GM19240 (cell line): ENCODE data around the gene DNPH1.

Source experiments
- DNase-seq: peaks from one replicate; pipeline ENCODE4 v3.0.0; 2011; ENCODE audit warnings: low spot score; ENCODE audit not compliant: insufficient read length

The DNPH1 gene

DNA sequence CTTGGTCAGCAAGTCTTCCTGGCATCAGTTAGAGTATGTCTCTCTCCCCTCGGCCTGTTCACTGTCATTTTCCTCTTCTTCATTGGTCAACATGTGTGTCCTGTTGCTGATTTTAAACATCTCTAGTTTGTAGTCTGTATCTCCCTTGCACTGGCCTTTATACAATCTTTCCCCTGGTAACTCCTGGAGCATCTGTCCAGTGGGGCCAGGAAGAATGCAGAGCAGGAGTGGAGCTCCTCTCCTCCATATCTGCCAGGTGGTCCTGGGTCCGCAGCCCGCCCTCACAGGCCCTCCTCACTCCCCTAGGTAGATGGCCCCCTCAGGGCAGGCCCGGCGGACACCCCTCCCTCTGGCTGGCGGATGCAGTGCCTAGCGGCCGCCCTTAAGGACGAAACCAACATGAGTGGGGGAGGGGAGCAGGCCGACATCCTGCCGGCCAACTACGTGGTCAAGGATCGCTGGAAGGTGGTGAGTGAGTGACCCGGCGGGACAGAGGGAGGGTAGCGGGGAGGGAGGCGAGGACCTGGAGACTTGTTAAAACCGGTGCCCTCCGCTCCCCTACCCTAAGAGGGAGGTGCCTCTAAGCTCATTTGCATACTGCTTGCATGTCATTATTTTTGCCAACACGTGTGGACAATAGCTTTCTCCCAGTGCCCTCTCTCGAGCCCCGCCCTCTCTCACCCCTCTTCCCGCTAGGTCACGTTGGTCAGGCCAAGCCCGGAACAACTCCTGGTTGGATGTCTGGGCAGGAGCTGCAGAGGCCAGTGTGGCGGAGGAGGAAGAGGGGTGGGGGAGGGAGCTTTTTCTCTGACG lies 17.2 kb upstream of the DNPH1 start:
- no peak for DNase-seq

DNA sequence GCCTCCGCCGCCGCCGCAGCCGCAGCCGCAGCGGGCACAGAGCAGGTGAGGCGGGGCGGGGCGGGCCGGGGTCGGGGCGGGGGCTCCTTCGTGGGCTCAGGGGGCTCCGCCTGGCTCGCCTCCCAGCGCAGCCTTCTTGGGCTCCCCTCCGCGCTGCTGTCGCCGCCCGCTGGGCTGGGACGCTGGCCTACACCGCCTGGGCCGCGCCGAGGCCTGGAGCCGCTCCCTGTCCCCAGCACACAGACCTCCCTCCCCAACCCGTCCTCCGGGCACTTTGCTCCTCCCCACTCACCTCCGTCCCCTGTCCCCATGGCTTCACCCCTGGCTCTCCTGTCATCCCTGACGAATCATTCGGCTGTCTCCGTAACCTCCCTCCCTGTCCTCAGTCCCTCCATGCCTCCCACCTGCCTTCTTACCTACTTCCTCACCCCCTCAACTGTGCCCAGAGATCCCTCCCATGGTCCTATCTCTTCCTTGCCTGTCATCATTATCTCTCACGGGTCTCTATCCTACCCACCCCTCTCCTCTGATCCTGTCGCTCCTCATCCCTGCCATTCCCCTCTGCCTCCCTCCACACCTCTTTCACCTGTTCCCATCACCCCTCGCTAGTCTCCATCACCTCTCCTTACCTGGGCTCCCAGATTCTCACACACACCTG lies 14.5 kb upstream of the DNPH1 start:
- no peak for DNase-seq

DNA sequence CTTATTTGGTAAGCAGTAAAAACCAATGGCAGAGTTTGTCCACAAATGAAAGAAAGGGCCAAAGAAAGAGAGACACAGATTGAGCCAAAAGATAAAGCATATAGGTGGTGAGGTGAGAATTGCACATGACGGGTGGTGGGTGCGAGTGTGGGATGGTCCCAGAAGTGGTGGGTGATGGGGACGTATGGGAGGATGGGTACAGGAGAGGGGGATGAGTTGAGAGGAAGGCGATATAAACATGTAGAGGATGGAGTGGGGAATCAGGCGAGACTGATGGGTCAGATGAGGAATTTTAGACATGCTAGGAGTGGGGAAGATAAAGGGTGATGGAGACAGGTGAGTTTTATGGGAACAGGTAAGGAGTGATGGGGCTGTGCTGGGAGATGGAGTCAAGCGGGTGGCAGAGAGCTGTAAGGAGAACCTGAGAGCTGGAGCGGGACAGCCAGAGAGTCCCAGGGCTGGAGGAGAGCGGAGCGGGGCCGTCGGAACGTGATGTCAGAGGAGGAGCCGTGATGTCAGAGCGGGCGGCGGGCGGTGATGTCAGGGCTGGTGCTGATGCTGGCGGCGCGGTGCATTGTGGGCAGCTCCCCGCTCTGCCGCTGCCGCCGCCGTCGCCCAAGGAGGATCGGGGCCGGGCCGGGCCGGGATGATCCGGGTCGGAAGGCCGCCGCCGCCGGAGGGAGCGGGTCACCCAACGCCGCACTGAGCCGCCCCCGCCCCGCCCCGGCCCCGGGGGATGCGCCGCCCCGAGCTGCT lies 13.8 kb upstream of the DNPH1 start, which contains the start of gene TTBK1:
TTBK1 (plus strand) TSS at position 574 of the 756 bp plus-strand sequence. CDS start 3,180 bp downstream, outside the sequence.
- DNase-seq, result no peak

DNA sequence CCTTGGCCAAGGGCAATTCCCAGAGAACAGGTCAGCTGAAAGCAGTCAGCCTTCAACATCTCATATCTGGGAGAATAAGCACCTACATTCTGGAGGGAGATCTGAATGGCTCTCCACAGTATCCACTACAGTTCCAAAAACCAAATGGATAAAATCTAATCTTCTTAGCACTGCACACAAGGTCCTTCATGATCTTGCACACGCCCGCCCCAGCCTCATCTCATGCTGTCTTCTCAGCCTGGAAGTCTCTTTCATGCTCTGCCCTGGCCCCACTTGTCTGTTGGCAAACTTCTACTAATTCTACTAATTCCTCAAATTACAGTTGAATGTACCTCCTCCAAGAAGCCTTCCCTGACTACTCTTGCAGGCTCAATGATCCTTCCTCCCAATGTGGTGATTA lies 12.2 kb upstream of the DNPH1 start:
- no peak for DNase-seq

DNA sequence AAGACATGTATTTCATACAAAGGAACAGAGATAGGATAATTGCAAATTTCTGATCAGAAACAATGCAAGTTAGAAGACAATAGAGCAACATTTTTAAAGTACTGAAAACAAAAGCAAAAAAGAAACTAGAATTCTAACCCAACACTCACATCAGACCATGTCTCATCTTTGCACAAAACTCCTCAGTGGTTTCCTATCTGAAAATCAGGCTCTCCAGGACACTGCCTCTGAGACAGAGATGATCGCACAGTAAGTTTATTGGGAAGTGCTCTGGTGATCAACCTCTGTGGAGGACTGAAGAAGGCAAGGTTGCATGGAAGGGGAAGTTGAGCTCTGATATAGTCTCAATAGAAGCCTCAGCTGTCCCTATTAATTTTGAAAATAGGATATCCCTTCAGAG lies 11.7 kb upstream of the DNPH1 start:
- DNase-seq, result no peak

DNA sequence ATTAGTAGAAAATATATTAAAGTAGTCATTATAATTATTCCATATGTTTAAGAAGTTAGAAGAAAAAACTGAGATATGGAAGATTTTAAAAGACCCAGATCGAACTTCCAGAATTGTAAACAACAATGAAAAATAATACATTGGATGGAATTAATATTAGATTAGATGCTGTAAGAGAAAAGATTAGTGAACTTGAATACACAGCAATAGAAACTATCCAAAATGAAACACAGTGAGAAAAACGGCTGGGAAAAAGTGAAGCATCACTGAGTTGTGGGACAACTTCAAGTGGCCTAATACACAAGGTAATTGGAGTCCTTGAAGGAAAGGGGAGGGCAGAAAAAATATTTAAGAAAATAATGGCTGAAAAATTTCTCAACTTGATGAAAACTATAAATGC lies 9.8 kb upstream of the DNPH1 start:
- DNase-seq, result no peak

DNA sequence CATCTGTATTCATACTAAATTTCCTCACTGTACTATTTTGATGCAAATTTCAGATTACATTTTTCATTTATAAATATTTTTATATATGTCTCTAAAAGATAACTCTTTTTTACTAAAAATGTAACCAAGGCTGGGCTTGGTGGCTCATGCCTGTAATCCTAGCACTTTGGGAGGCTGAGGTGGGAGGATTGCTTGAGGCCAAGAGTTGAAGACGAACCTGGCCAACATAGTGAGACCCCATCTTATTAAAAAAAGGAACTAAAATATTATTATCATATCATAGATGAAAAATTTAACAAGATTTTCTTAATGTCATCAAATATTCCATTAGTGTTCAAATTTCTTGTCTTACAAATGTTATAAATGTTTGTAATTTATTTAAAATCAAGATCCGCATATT lies 6.6 kb upstream of the DNPH1 start:
- no peak for DNase-seq

DNA sequence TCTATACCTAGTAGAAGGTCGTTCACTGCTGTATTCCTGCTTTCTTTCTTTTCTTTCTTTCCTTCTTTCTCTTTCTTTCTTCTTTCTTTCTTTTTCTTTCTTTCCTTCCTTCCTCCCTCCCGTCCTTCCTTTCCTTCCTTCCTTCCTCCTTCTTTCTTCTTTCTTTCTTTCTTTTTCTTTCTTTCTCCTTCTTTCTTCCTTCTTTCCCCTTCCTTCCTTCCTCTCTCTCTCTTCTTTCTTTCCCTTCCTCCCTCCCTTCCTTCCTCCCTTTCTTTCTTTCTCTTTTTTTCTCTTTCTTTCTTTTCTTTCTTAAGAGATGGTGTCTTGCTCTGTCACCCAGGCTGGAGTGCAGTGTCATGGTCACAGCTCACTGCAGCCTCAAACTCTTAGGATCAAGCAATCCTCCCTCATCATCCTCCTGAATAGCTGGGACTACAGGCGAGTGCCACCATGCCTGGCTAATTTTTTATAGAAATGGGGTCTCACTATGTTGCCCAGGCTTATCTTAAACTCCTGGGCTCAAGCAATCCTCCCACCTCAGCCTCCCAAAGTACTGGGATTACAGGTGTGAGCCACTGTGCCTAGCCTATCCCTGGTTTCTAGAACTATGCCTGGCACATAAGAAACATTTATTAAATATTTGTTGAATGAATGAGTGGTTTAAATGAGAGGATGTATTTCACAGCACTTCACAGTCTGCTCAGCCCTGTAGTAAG lies 2.6 kb upstream of the DNPH1 start:
- no peak for DNase-seq

DNA sequence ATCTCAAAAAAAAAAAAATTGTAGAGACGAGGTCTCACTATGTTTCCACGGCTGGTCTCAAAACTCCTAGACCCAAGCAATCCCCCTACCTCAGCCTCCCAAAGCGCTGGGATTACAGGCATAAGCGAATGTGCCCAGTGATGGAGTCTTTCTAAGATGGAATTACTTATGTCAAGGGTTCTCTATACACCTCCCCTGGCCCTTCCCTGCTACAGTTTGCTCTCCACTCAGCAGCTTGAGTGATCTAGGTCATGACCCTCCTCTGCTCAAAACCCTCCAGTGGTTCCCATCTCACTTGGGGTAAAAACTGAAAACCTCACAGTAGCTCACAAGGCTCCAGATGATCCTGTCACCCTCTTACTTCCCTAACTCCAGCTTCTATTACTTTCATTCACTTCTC lies 1.8 kb upstream of the DNPH1 start:
- DNase-seq, result no peak

DNA sequence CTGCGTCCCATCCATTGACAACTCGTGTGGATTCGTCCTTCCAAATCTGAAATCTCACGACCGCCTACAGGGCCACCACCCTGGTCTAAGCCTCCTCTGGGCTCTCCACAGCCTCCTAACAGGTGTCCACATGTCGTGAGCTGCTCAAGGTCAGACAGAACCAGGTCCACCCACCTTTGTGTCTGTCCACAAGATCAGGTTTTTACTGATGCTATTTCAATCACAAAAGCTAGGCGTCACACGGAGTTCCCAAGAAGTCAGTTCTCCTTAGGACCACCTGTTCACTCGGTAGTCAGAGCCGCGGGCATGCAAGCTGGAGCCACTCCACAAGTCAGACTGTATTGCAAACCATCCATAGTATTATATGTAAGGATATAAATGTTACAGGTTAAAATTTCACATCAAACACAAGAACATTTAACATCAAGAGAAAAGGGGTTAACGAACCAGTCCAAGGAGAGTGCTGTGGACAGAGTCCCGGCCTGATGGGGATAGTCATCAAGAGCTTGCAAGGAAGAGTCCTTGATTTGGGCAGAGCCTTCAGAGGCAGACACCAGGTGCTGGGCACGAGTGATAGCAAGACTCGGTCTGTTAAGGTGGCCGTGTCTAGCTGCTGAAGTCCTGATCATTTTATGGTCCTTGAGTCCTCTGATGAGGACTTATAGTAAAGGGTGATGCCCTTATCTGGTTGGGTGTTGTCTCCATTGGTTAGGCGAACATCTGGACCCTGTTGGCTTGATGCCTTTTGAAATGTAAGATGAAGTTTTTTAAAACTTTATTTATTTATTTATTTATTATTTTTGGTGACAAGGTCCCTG lies 731 bp upstream of the DNPH1 start:
- no peak for DNase-seq

DNA sequence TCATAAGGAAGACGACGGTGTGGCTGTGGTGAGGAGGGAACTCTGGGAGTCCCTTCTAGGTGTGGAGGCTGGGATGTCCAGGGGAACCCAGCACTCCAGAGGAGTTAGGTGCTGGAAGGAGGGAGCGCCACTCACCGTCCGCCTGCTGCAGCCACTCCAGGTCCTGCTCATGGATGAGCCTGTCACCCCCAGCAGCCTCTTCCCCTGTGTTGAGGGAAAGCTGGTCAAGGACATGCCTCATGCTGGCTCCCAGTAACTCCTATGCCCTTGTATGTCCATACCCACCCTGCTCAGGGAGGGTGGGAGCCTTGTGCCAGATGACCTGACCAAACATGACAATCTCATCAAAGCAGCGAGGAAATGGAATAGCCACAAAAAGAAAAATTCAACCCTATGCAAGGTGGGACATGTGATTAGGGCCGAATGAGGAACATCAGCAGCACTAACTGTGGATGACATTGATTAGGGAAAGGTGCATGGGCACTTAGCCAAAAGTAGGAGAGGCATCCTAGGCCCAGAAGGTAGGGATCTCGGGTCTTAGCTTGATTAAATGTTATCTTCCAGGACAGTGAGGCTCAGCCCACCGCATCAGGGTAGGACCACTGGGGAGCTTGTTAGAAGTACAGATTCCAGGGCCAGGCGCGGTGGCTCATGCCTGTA lies 3.0 kb downstream of the DNPH1 start:
- no peak for DNase-seq

DNA sequence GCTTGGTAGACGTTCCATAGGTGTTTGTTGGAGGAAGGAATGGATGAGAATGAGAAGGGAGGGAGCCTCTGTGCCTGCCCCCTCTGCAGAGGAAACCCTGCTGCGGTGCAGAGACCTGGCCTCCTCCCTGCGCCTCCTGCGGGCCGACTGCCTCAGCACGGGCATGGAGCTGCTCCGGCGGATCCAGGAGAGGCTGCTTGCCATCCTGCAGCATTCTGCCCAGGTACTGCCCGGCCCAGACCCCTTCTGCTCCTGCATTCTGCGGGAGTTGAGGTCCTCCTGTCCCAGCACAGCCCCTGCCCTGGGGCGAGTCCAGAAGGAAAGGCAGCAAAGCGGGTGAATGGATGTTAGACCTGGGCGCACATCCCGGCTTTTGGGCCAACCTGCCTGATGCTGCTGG lies 6.1 kb downstream of the DNPH1 start:
- no peak for DNase-seq

DNA sequence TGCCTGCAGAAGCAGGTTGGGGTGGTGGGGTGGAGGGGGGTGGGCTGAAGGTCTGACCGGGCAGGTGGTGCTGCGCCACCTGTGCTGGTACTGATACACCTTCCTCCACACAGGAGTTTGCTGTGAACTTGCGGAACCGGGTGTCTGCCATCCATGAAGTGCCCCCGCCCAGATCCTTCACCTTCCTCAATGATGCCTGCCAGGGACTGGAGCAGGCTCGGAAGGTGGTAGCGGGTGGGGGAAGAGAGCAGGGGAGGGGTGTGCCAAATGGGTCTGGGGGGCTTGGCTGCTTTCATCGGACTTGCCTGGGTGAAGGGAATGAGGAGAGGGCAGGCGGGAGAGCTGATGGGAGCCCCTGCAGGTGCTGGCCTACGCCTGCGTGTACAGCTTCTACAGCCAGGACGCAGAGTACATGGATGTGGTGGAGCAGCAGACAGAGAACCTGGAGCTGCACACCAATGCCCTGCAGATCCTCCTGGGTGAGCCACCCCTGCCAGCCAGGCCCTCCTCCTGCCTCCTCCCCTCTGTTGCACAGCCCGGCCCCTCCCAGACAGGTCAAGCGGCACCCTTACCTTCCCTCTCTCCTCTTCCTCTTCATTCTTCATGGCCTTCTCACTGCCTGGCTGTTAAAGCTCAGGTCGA lies 6.7 kb downstream of the DNPH1 start:
- DNase-seq, result no peak

DNA sequence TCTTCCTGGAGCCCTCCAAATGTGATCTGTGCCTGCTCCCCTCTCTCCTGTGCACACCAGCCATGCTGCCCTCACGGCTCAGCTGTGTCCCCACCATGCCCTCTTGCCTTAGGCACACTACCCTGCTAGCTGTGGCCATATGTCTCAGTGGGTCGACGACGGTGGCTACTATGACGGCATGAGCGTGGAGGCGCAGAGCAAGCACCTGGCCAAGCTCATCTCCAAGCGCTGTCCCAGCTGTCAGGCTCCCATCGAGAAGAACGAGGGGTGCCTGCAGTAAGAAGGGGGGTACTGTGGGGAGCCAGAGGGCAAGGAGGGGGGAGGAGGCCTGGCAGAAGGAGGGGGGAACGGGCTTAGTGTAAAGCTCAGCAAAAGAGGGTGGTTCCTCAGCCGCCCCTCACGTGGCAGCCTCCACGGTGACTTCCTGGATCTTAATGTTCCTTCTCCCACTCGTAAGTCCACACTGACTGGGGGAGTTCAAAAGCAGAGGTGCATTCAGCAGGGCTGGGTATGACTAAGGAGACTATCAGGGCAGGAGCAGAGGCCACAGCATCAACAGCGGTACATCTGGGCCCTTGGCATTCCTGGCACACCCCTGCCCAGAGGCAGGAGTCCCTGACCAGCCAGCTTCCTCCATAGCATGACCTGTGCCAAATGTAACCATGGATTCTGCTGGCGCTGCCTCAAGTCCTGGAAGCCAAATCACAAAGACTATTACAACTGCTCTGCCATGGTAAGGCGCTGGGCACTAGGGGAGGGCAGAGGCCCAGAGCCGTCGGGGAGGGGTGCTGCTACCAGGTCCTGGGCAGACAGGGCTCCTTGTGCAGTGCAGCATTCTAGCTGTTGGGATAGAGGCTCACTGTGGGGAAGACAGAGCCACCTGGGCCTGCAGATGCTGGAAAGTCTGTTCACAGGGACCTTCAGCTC lies 8.0 kb downstream of the DNPH1 start:
- no peak for DNase-seq

DNA sequence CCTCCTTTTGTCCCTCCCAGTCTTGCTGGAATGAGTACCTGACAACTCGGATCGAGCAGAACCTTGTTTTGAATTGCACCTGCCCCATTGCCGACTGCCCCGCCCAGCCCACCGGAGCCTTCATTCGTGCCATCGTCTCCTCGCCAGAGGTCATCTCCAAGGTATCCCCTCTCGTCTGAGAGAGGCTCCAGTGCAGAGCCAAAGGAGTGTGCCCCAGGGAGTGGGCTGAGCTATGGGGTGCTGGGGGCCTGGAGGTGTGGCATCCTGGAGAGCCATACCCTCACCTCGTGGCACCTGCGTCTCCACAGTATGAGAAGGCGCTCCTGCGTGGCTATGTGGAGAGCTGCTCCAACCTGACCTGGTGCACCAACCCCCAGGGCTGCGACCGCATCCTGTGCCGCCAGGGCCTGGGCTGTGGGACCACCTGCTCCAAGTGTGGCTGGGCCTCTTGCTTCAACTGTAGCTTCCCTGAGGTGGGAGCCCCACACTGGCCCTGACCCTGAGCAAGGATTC lies 8.8 kb downstream of the DNPH1 start:
- no peak for DNase-seq

DNA sequence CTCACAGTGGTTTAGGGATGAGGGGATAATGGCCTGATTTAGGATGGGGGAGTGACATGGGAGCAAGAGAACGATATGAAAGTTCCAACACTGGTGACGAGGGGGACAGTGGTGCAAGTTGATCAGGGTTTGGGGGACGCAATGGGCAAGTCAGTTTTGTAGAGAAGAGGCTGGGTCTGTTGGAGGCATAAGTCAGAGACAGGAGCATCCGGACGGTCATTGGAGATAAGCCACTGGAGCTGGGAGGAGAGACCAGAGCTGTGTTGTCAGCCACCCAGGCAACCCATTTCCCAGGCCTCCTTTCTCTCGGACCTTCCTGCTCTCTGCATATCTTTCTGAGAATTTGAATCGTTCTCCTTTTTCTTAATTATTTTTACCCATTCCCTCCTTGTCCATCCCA lies 9.5 kb downstream of the DNPH1 start:
- DNase-seq, result no peak

DNA sequence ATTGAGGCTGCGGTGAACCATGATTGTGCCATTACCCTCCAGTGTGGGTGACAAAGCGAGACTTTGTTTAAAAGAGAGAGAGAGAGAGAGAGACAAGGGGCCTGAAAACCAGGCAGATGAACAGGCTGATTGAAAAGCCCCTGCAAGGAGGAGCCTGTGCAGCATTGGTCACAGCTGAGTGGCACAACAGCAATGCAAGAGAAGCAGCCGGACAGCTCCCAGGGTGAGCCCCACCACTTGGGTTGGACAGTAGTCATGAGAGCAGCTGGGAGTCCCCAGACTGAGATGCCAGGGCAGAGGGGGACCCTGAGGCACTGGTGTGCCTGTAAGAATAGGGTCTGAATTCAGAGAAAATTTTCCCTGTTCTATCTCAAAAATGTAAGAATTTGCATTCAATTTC lies 10.2 kb downstream of the DNPH1 start:
- no peak for DNase-seq

DNA sequence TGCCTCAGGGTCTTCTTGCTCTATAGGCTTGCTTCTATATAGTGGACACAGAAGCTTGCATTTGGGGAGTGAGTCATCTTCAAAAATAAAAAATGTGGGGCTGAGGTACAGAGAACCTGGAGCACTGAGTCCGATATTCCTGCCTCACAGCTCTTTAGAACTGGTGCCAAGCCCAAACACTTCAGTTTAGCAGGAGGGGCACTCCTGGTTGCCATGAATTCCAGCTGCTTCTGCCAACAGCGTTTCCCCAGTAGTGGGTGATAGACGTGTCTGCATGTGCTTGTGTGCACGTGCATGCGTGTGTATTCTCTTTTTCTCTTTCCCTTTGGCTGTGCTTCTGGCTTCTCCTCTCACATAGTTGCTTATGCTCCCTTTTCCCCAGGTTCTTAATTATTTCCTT lies 11.9 kb downstream of the DNPH1 start:
- no peak for DNase-seq
